Head of caudate nucleus (tissue), 42 donors: ENCODE results near the gene SLC44A3.

Source experiments
- DNase-seq, 42 donors: peaks; one replicate each; pipeline versions ENCODE4 v3.0.0 to v3.0.0-alpha.2; 2020 to 2021; ENCODE audit warnings: mixed read lengths in 7 of 42
- intact Hi-C: fragments of 100-400 bp; cut with DNase I; formaldehyde crosslinking; loops from one replicate; pipeline ENCODE4 v1.15.0; 2022

Gene SLC44A3

GRCh38 chr1:94819945-94820746, at the start of gene SLC44A3:
TSS of gene SLC44A3 (plus strand) at chr1:94820357. CDS start at chr1:94820452, 95 bp downstream.
- intact Hi-C loops: no loop called here
- peak in 35 of 42 donors; percentile 18 to 72 (median 49) for DNase-seq

DNA sequence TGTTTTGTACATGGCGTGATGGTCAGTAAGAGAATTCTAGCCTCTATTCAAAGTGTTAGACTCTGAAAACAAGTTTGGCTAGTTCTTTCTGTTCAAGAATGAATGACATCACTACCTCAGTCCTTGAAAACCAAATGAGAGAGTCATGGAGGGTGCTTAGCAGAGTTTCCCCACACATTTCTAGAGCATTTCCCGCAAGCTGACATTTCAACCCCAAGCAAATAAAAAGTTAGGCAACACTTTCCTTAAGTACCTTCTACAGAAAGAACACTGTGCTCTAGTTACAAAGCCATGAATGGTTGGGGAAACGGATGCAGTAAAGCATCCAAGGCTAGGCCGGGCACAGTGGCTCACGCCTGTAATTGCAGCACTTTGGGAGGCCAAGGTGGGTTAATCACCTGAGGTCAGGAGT, 47.9 kb upstream of the SLC44A3 start:
- peak in 5 of 42 donors; percentile 7 to 60 (median 24) for DNase-seq
- intact Hi-C loops: no loop called here

DNA sequence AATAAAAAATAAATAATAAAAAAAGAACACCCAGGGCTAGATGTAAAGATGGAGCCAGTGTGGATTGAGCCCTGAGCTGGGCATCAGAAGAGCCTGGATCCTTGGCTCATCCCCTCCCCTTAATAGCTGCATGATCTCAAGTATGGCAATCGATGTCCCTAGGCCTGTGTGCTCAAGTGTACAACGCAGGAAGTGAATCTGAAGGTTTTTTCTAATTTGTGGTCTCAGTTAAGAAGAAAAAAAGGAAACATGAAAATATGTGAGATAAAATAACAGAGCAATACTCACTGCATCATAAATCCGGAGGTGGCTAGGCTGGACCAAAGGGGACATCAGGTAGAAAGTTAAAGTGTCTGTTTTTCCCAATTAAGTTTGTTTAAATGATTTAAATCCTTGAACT, 47.3 kb upstream of the SLC44A3 start:
- DNase-seq: no peak
- intact Hi-C loops: no loop called here

DNA sequence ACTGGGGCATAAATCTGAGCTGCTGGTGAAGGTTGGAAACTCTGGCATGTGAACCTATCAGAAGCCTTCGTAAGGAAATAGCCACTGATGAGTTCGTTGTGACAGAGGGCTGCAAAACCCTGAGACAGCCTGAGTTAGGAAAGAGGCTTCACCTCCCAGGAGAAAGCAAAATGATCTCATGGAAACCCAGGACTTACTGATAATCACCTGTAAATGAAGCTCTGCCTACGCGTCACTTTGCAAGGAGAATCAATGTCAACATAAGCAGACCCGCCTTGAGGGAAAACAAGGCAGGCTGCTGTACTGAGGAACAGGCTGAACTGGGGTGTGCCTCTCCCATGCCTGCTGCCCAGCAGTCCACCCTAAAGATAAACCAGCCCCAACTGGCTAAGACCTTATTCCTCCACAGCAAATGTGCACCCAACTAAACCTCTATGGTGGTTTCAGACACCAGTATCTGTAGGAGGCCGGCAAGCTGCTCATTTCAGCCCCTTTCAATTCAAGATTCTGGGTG, 46.8 kb upstream of the SLC44A3 start:
- DNase-seq: no peak
- intact Hi-C loops: no loop called here

DNA sequence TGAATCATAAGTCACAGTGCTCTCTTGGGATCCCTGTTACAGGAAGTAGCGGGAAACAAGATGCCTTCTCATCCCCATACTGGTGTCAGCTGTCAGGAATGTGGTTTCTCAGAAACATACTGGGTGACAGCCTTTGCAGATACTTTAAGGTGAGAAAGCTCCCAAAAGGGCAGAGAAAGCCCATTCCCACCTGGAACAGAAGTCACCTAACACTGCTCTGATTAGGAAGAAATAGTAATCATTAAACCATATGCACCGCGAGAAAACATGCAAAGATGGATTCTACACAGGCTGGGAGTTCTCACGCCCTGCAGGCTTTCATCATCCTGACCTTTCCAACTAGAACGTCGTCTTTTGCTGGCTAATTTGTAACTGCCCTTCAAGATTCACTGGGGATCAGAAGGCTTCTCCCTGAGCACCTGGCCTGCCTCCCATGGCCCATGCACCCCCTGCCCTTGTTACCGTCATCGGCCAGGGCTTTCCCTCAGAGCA, 46.2 kb upstream of the SLC44A3 start:
- no peak for DNase-seq
- intact Hi-C loops: no loop called here

- DNase-seq: no peak
- intact Hi-C loops: no loop called here
Measured at GRCh38 chr1:94776474-94776873, 43.7 kb upstream of the SLC44A3 start.

GRCh38 chr1:94777281-94777680, 42.9 kb upstream of the SLC44A3 start:
- intact Hi-C loops: no loop called here
- DNase-seq: no peak

- intact Hi-C loops: no loop called here
- no peak for DNase-seq
Measured at GRCh38 chr1:94778808-94779207, 41.3 kb upstream of the SLC44A3 start.

DNA sequence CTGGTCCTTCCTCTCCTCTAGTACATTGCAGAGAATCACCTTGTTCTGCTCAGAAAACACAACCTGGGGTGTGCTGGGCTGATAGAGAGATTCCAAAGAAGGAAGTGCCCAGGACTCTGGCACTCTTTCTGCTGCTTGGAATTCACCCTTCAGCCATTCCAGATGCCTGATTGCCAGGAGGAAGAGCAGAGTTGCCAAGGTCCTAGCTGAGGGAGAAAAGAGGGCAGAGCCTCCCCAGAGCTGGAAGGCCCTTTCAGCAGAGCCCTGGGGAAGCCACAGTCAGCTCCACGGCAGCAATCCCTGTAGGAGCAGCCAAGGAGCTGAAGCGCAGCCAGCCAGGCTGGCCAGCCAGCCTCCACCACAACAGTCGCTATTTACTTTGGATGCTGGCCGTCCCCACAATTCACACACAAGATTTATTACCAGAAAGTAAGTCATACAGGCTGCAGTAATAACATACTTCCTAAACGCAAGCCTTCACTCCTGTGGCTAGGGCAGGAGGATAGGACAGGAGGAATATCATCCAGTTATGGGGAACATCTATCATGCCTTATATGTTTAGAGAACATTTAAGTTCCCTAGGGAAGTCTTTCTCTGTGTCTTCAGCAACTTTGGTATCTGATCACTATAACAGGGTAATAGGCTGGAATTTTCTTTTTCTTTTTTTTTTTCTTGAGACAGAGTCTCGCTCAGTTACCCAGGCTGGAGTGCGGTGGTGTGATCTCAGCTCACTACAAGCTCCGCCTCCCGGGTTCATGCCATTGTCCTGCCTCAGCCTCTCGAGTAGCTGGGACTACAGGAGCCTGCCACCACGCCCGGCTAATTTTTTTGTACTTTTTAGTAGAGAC, 36.6 kb upstream of the SLC44A3 start:
- DNase-seq: peak in 28 of 42 donors; percentile 5 to 78 (median 45)
- intact Hi-C loops: no loop called here

DNA sequence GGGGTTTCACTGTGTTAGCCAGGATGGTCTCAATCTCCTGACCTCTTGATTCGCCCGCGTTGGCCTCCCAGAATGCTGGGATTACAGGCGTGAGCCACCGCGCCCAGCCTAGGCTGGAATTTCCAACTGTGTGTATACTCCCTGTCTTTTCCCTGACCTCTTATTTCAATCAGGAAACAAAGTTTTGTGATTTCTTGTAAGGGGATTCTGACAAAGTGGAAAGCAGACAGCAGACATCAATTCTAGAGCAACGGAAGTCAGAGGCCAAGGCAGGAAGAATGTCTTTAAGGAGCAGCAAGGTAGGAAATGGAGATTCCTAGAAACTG, 36.0 kb upstream of the SLC44A3 start:
- DNase-seq: no peak
- intact Hi-C loops: no loop called here

GRCh38 chr1:94787691-94788090, 32.5 kb upstream of the SLC44A3 start:
- intact Hi-C loops: no loop called here
- DNase-seq: no peak

DNA sequence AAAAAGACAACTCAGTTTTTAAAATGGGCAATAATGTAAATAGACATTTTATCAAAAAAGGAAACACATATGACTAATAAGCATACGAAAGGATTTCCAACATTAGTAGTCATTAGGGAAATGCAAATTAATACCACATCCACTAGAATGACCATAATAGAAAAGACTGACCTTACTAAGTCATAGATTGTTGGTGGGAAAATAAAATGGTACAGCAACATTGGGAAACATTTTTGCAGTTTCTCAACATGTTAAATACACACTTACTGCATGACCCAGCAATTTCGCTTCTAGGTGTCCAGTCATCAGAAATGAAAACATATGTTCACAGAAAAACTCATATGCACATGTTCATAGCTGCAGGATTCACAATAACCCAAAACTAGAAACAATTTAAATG, 29.9 kb upstream of the SLC44A3 start:
- intact Hi-C loops: no loop called here
- DNase-seq: no peak

- no peak for DNase-seq
- intact Hi-C loops: no loop called here
Measured at GRCh38 chr1:94790670-94791069, 29.5 kb upstream of the SLC44A3 start.

DNA sequence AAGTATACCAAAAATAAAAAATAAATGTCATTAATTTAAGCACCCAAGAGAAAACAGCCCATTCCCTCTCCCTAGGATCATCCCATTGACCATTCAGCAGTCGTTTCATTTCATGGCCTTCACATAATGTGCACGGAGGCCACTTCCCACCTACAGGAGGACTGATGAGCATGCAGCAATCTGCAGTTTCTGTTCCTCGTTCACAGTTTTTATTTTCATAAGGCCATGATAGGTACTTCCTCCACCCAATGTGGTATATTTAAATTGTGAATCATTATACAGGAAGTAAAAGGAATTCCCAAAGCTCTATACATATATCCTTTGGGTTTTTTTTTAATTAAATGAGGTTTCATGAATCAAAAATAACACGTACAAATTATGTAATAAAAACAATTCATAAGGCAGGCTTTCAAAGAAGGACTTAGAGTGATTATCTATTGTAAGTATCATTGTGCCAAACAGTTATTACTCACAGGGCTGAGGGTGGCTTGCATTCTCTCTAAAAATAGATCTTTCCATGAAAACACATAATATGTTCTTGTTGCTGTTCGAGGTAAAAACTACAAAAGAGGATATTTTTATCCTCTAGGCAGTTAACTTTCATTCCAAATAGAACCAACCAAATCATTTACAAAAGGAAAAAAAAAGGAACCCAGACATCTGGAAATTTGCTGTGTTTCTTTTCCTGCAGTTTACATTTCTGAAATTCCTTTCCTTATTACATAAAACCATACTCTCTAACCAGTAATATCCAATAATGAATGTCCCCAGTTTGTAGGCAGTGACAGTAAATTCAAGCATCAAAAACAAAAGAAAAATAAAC, 27.5 kb upstream of the SLC44A3 start:
- peak in 2 of 42 donors; percentile 11 to 18 for DNase-seq
- intact Hi-C loops: no loop called here

- intact Hi-C loops: no loop called here
- DNase-seq: no peak
Measured at GRCh38 chr1:94793296-94793656, 26.9 kb upstream of the SLC44A3 start.

DNA sequence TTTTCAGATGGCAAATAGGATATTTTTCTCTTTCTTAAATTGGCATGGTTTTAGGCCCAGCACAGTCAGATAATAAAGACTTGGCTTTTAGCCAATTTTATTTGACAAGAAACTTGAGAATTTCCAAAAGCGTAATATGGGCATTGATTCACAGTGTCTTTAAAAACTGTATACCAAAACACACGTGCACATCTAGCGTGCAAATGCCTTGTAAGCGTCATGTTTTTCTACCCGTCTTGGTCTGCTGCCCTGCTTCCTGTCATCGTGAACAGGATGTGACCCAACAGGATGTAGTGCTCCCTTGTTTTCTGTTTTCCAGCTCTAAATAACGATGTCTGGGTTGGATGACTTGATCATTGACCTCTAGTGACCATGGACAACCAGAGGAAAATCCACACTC, 24.7 kb upstream of the SLC44A3 start:
- intact Hi-C loops: no loop called here
- peak in 1 of 42 donors; percentile 10 for DNase-seq

GRCh38 chr1:94796266-94796665, 23.9 kb upstream of the SLC44A3 start:
- intact Hi-C loops: no loop called here
- DNase-seq: no peak

DNA sequence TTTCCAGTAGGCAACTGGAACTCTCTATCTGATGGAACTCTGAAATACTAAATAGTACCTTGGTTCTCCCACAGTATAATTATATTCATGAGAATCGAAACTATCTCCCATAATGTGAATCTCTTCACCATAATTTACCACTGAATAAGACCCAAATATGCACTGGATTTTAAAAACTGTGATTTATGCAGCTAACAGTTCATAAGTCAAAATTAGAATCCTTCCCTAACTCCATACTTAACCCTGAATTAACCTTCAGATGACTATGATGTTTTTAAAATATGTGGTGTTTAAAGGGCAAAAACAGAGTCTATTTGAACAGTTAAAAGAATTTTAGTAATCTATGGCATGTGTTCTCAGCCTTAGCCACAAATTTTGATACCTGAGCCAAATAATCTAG, 22.9 kb upstream of the SLC44A3 start:
- intact Hi-C loops: no loop called here
- no peak for DNase-seq

GRCh38 chr1:94798054-94798453, 22.1 kb upstream of the SLC44A3 start:
- DNase-seq: peak in 1 of 42 donors; percentile 29
- intact Hi-C loops: no loop called here
